ENCODE results near the gene KITLG.

DNA sequence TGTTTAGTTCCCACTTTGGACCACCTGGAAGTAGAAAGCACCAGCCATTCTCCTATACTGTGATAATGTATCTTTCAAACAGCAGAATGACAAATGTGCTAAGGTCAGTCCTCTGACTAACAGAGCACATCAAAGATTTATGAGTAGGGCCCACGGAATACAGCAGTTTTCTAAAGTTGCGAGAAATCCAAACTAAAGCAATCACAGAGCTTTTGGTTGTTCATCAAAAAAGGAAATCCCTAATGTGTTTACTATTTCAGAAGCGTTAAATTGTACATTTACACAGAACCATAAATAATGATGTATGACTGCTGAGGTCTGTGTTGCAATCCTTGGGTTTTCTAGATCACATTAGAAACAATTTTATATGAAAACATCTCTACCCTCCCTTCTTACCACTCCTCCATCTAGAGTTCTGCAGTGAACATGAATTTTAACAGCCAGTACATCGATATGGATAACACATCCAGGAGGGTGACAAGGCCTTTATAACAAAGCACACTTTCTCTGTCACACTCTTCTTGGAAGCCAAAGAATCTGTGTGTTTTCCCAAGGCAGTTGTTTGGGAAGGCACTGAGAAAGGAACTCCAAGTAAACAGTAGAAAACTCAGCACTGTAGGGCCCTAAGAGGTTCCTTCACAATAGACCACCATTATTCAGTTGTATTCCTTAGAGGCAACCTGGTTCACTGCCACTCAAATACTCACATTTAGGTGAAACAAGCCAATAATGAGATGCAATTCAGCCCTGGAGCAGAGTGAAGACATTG is 7.3 kb downstream of the KITLG start:
- TF ChIP-seq CTCF (conservative IDR thresholded peaks at IDR 0.05 in 1 of 2, IDR thresholded peaks at IDR 0.05 in 1 of 2; ENCODE audit: extremely low read depth in 1 of 2, insufficient read depth in 1 of 2, low read depth in 1 of 2, low read length in 2 of 2) (no peak), EZH2 (IDR thresholded peaks at IDR 0.05; ENCODE audit: borderline replicate concordance, low read length) (no peak)

Data from mammary epithelial cell (primary cell).